ENCODE results near the gene CD59. TPM values are rescaled to one million over a fixed set of nuclear protein-coding genes. Genes with fewer than 3 reads are reported as not detected.

The CD59 gene
- total and polyA plus RNA-seq, 2 of the 13 experiments (the other 11 are each of a cell fraction or from before 2014, with no cell fraction given), result 127 to 289 TPM

- TF ChIP-seq ZNF770 (CRISPR knock-in tag; IDR thresholded peaks at IDR 0.05), result peak; percentile 82
- TF ChIP-seq DNMT3B (CRISPR knock-in tag; conservative IDR thresholded peaks at IDR 0.05), result no peak
- TF ChIP-seq DRAP1 (CRISPR knock-in tag; IDR thresholded peaks at IDR 0.05), result no peak
- no peak for TF ChIP-seq PRDM15 (CRISPR knock-in tag; IDR thresholded peaks at IDR 0.05)
- no peak for TF ChIP-seq ZNF607 (CRISPR knock-in tag; IDR thresholded peaks at IDR 0.05; ENCODE audit: borderline replicate concordance)
- TF ChIP-seq ZNF350 (CRISPR knock-in tag; IDR thresholded peaks at IDR 0.05; ENCODE audit: borderline replicate concordance, low read depth), result peak; percentile 21; the same call in 1 of the 2 replicates
- TF ChIP-seq ZNF207 (IDR thresholded peaks at IDR 0.05; ENCODE audit: borderline replicate concordance), result no peak
- TF ChIP-seq, protein P1, sequence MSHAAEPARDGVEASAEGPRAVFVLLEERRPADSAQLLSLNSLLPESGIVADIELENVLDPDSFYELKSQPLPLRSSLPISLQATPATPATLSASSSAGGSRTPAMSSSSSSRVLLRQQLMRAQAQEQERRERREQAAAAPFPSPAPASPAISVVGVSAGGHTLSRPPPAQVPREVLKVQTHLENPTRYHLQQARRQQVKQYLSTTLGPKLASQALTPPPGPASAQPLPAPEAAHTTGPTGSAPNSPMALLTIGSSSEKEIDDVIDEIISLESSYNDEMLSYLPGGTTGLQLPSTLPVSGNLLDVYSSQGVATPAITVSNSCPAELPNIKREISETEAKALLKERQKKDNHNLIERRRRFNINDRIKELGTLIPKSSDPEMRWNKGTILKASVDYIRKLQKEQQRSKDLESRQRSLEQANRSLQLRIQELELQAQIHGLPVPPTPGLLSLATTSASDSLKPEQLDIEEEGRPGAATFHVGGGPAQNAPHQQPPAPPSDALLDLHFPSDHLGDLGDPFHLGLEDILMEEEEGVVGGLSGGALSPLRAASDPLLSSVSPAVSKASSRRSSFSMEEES (CRISPR knock-in tag; IDR thresholded peaks at IDR 0.05), result 0 out of 2 replicates have a peak, but pooled peaks have one; percentile 44
- TF ChIP-seq SATB2 (CRISPR knock-in tag; IDR thresholded peaks at IDR 0.05), result no peak
Observed at GRCh38 chr11:33691066-33691864, 45.0 kb downstream of the CD59 start (continued).

All from HepG2 (cell line).